PC-9 (cell line): ENCODE data around the gene CALR3.

Experiments used
- CTCF ChIP-seq: fragments of 200-600 bp; sonication (generic); conservative IDR thresholded peaks from 2 replicates; pipeline ENCODE4 v1.6.1; 2017; ENCODE audit warnings: mixed run types, antibody characterized with exemption, mild to moderate bottlenecking, moderate library complexity
- EZH2 ChIP-seq: fragments of 200-600 bp; sonication (generic); IDR thresholded peaks from 2 replicates; pipeline ENCODE4 v1.8.0; 2017; ENCODE audit warnings: antibody characterized with exemption, low read depth

GRCh38 chr19:16472992-16473391, 23.0 kb downstream of the CALR3 start:
- no peak for TF ChIP-seq CTCF
- TF ChIP-seq EZH2 = no peak
